Testis (tissue), 3 donors: ENCODE data around the gene RHBDL2. TPM values are rescaled to one million over a fixed set of nuclear protein-coding genes. Genes with fewer than 3 reads are reported as not detected.

Experiments
- DNase-seq: peaks from one replicate; pipeline ENCODE4 v3.0.0-alpha.2; 2019
- H3K27ac ChIP-seq, 2 donors: fragments of 200-600 bp; sonication (generic); one replicate each; pipeline ENCODE4 v1.5.1; 2019
- H3K27me3 ChIP-seq: fragments of 200-600 bp; sonication (generic); one replicate; pipeline ENCODE4 v1.5.1; 2019
- H3K36me3 ChIP-seq: fragments of 200-600 bp; sonication (generic); one replicate; pipeline ENCODE4 v1.5.1; 2017; ENCODE audit warnings: low read depth; ENCODE audit errors: missing control alignments
- H3K4me1 ChIP-seq: fragments of 200-600 bp; sonication (generic); one replicate; pipeline ENCODE4 v1.5.1; 2019
- H3K4me3 ChIP-seq, 2 donors: fragments of 200-600 bp; sonication (generic); one replicate each; pipeline ENCODE4 v1.5.1; 2017 to 2019
- H3K9me3 ChIP-seq: fragments of 200-600 bp; sonication (generic); one replicate; pipeline ENCODE4 v1.5.1; 2017
- CTCF ChIP-seq, 3 experiments: fragments of 450-650 bp in 2 of 3; fragments of 200-600 bp in 1 of 3; sonication (generic) in 1 of 3; IDR thresholded peaks; one replicate each; pipeline ENCODE4 v1.5.1; 2016 to 2019; ENCODE audit warnings: antibody characterized with exemption in 3 of 3, mild to moderate bottlenecking in 2 of 3, moderate library complexity in 1 of 3
- POLR2A ChIP-seq: fragments of 450-650 bp; IDR thresholded peaks from one replicate; pipeline ENCODE4 v1.6.1; 2017; ENCODE audit warnings: antibody characterized with exemption, mild to moderate bottlenecking, moderate library complexity
- WGBS, 2 donors: methylation state at CpG; one replicate each; pipeline ENCODE4 v1.1.5; 2018; 5-methylcytosine and 5-hydroxymethylcytosine counted together
- intact Hi-C: fragments of 100-400 bp; cut with DNase I; formaldehyde crosslinking; loops from one replicate; pipeline ENCODE4 v1.15.1; 2023; ENCODE audit warnings: low total_unique reads
- polyA plus RNA-seq: library from polyadenylated mRNA; stranded (reverse); fragments of 350-450 nt; fragmentation: Illumina TruSeq; extraction: RNeasy Lipid Tissue Mini Kit (QIAGEN cat#74804); gene quantifications from one replicate; pipeline ENCODE4 v1.2.3, GENCODE V29; 2014; ENCODE audit warnings: low read depth, low replicate concordance; ENCODE audit not compliant: insufficient read depth
- total RNA-seq, 2 donors: library from RNA; depleted of rRNA; stranded (reverse); fragments of >200 nt; gene quantifications; one replicate each; pipeline ENCODE4 v1.2.3, GENCODE V29; 2016

Gene RHBDL2
- total and polyA plus RNA-seq, 3 donors from 2014 or later: 10.8 to 16.5 (median 15.1) TPM

GRCh38 chr1:38929054-38929453 is 12.6 kb downstream of the RHBDL2 start:
- Histone ChIP-seq H3K9me3 (no peaks in the 10 kb centered on the region), H3K27ac (no peak overlapping the region), H3K27me3 (no peaks in the 10 kb centered on the region), H3K36me3 (no peaks in the 10 kb centered on the region), H3K4me3 (no peak overlapping the region), H3K4me1 (no peaks in the 10 kb centered on the region)
- TF ChIP-seq POLR2A (no peak), CTCF (IDR thresholded peaks at IDR 0.05) (no peak)
- no peak for DNase-seq
- intact Hi-C loops: no loop called here
- WGBS, 2 donors: 83 to 95% methylated on average over 8 of the region's 8 CpGs

- intact Hi-C loops: no loop called here
- DNase-seq: no peak
- TF ChIP-seq POLR2A: no peak
- Histone ChIP-seq H3K9me3 (no peaks in the 10 kb centered on the region), H3K4me1 (no peaks in the 10 kb centered on the region), H3K27me3 (no peaks in the 10 kb centered on the region), H3K4me3 (no peak overlapping the region), H3K27ac (no peak overlapping the region), H3K36me3 (no peaks in the 10 kb centered on the region)
- 87 to 95% methylated on average over 3 of the region's 3 CpGs for WGBS, 2 donors
Observed at GRCh38 chr1:38926091-38926490, 15.5 kb downstream of the RHBDL2 start.

- H3K27ac ChIP-seq: no peak overlapping the region
- H3K9me3 ChIP-seq: no peaks in the 10 kb centered on the region
- no peak overlapping the region for H3K4me3 ChIP-seq
- intact Hi-C loops: no loop called here
- no peaks in the 10 kb centered on the region for H3K36me3 ChIP-seq
- no peaks in the 10 kb centered on the region for H3K27me3 ChIP-seq
- no peak for DNase-seq
- 87 to 90% methylated on average over 2 of the region's 2 CpGs for WGBS, 2 donors
- no peaks in the 10 kb centered on the region for H3K4me1 ChIP-seq
- TF ChIP-seq POLR2A (no peak), CTCF (IDR thresholded peaks at IDR 0.05) (no peak)
Observed at GRCh38 chr1:38925391-38925790, 16.2 kb downstream of the RHBDL2 start.

GRCh38 chr1:38923607-38924006 is 18.0 kb downstream of the RHBDL2 start:
- H3K27ac ChIP-seq: no peak overlapping the region
- no peak for DNase-seq
- 68 to 76% methylated on average over 3 of the region's 3 CpGs for WGBS, 2 donors
- no peaks in the 10 kb centered on the region for H3K4me1 ChIP-seq
- H3K36me3 ChIP-seq: no peaks in the 10 kb centered on the region
- no peak overlapping the region for H3K4me3 ChIP-seq
- no peaks in the 10 kb centered on the region for H3K27me3 ChIP-seq
- TF ChIP-seq POLR2A (no peak), CTCF (IDR thresholded peaks at IDR 0.05) (no peak)
- intact Hi-C loops: no loop called here
- no peaks in the 10 kb centered on the region for H3K9me3 ChIP-seq

- Histone ChIP-seq H3K36me3 (no peaks in the 10 kb centered on the region), H3K4me3 (no peak overlapping the region), H3K27ac (no peak overlapping the region), H3K4me1 (no peaks in the 10 kb centered on the region), H3K27me3 (no peaks in the 10 kb centered on the region), H3K9me3 (no peaks in the 10 kb centered on the region)
- TF ChIP-seq POLR2A (no peak), CTCF (IDR thresholded peaks at IDR 0.05) (no peak)
- intact Hi-C loops: no loop called here
- WGBS, 2 donors: 53 to 70% methylated on average over 3 of the region's 3 CpGs
- peak; percentile 33 for DNase-seq
Observed at GRCh38 chr1:38919130-38919529, 22.5 kb downstream of the RHBDL2 start.
